ENCODE measurements around the gene PFN3. TPM values are rescaled to one million over a fixed set of nuclear protein-coding genes. Genes with fewer than 3 reads are reported as not detected.

Gene PFN3
- polyA plus RNA-seq, 1 of the 3 experiments (the other 2 are of a cell fraction), result not detected

- TF ChIP-seq, protein P1, sequence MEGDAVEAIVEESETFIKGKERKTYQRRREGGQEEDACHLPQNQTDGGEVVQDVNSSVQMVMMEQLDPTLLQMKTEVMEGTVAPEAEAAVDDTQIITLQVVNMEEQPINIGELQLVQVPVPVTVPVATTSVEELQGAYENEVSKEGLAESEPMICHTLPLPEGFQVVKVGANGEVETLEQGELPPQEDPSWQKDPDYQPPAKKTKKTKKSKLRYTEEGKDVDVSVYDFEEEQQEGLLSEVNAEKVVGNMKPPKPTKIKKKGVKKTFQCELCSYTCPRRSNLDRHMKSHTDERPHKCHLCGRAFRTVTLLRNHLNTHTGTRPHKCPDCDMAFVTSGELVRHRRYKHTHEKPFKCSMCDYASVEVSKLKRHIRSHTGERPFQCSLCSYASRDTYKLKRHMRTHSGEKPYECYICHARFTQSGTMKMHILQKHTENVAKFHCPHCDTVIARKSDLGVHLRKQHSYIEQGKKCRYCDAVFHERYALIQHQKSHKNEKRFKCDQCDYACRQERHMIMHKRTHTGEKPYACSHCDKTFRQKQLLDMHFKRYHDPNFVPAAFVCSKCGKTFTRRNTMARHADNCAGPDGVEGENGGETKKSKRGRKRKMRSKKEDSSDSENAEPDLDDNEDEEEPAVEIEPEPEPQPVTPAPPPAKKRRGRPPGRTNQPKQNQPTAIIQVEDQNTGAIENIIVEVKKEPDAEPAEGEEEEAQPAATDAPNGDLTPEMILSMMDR (IDR thresholded peaks at IDR 0.05), result no peak
- TF ChIP-seq GATA2 (CRISPR knock-in tag; IDR thresholded peaks at IDR 0.05) (no peak), CHD2 (IDR thresholded peaks at IDR 0.05; ENCODE audit: low read length, partially characterized antibody) (no peak), FOXJ3 (CRISPR knock-in tag; IDR thresholded peaks at IDR 0.05) (no peak)
Observed at GRCh38 chr5:177388521-177389052, 11.9 kb downstream of the PFN3 start (continued).

- no peaks in the 10 kb centered on the region for H3K9me3 ChIP-seq
- H3K27ac ChIP-seq (ENCODE audit: low read depth in 2 of 2, low read length in 1 of 2), result no peak overlapping the region
- no peaks in the 10 kb centered on the region for H3K9me2 ChIP-seq
- H3K79me2 ChIP-seq (ENCODE audit: insufficient read depth), result no peaks in the 10 kb centered on the region
- H3K36me3 ChIP-seq (replicated peaks in 1 of 2; ENCODE audit: control insufficient read depth in 1 of 2, insufficient read depth in 2 of 2, low read length in 1 of 2), result no peaks in the 10 kb centered on the region
- CTCF ChIA-PET, result interaction anchor here (0.8 to 14.2 kb wide), 8 partner anchors 9 to 115 kb away, joined by 3 to 318 read pairs (median 50); partner anchors contain the start of gene PRR7
- WGBS (ENCODE audit: low lambda C conversion rate), result 80% methylated on average over 9 of the region's 14 CpGs
- H3K9ac ChIP-seq, result no peak overlapping the region
- TF ChIP-seq FOXM1 (IDR thresholded peaks at IDR 0.05; ENCODE audit: low read depth) (no peak), RCOR1 (IDR thresholded peaks at IDR 0.05; ENCODE audit: low read length) (no peak)
- no peaks in the 10 kb centered on the region for H4K20me1 ChIP-seq (ENCODE audit: insufficient read depth)
- no peak overlapping the region for H3K4me3 ChIP-seq (ENCODE audit: low read depth in 2 of 2, low read length in 1 of 2)
- H3K4me1 ChIP-seq (ENCODE audit: control insufficient read depth in 1 of 2, insufficient read depth in 2 of 2, low read depth in 1 of 2, low read length in 1 of 2), result peaks cover 0 to 3% of the 10 kb centered on the region in 2 experiments; a peak in 1 of 4 replicates
- no peak for DNase-seq
- H2AFZ ChIP-seq (ENCODE audit: low read depth), result no peak overlapping the region
- no peak overlapping the region for H3K4me2 ChIP-seq
- peaks cover 5% of the 10 kb centered on the region for H3F3A ChIP-seq (replicated peaks; ENCODE audit: insufficient read depth)
- POLR2A ChIA-PET, result no interaction called here
- no peaks in the 10 kb centered on the region for H3K27me3 ChIP-seq (ENCODE audit: insufficient read depth)
Observed at GRCh38 chr5:177387405-177387804, 13.1 kb downstream of the PFN3 start.

DNA sequence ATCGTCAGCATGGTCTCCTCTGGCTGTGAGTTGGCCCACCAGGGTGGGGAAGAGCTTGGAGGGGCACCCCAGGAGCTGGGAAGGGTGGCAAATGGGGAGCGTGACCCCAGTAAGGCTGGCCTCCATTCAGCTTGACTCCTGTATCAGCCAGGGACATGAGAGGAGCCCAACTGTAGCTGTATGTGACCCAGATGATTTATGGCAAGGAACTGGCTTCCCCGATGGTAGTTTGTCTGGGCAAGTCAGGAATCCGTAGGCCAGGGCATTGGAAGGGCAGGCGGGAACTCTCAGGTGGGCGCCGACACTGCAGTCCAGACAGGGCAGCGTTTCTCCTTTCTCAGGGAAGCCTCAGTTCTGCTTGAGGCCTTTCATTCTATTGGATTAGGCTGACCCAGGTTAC lies 13.9 kb downstream of the PFN3 start:
- Histone ChIP-seq H3K4me1 (ENCODE audit: control insufficient read depth in 1 of 2, insufficient read depth in 2 of 2, low read depth in 1 of 2, low read length in 1 of 2) (peaks cover 0 to 3% of the 10 kb centered on the region in 2 experiments; a peak in 1 of 4 replicates), H3K27ac (ENCODE audit: low read depth in 2 of 2, low read length in 1 of 2) (no peak overlapping the region), H3K79me2 (ENCODE audit: insufficient read depth) (no peaks in the 10 kb centered on the region), H3K4me2 (no peak overlapping the region), H3K9me3 (no peaks in the 10 kb centered on the region), H3K9me2 (no peaks in the 10 kb centered on the region), H3K4me3 (ENCODE audit: low read depth in 2 of 2, low read length in 1 of 2) (no peak overlapping the region), H3K36me3 (replicated peaks in 1 of 2; ENCODE audit: control insufficient read depth in 1 of 2, insufficient read depth in 2 of 2, low read length in 1 of 2) (no peaks in the 10 kb centered on the region), H3K9ac (no peak overlapping the region), H3K27me3 (ENCODE audit: insufficient read depth) (no peaks in the 10 kb centered on the region), H4K20me1 (ENCODE audit: insufficient read depth) (no peaks in the 10 kb centered on the region), H3F3A (replicated peaks; ENCODE audit: insufficient read depth) (peaks cover 5% of the 10 kb centered on the region), H2AFZ (ENCODE audit: low read depth) (no peak overlapping the region)
- ChIA-PET POLR2A (no interaction called here), CTCF (interaction anchor here (1.0 to 14.2 kb wide), 6 partner anchors 16 to 116 kb away, joined by 3 to 209 read pairs (median 23); no protein-coding TSS in a partner anchor)
- TF ChIP-seq, protein P1 (IDR thresholded peaks at IDR 0.05), result no peak
- TF ChIP-seq YY1 (IDR thresholded peaks at IDR 0.05; ENCODE audit: low read depth), result no peak
- no peak for TF ChIP-seq GATA2 (CRISPR knock-in tag; IDR thresholded peaks at IDR 0.05)
- TF ChIP-seq, protein P2, sequence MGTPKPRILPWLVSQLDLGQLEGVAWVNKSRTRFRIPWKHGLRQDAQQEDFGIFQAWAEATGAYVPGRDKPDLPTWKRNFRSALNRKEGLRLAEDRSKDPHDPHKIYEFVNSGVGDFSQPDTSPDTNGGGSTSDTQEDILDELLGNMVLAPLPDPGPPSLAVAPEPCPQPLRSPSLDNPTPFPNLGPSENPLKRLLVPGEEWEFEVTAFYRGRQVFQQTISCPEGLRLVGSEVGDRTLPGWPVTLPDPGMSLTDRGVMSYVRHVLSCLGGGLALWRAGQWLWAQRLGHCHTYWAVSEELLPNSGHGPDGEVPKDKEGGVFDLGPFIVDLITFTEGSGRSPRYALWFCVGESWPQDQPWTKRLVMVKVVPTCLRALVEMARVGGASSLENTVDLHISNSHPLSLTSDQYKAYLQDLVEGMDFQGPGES (IDR thresholded peaks at IDR 0.05; ENCODE audit: low read depth, low read length), result no peak
- no peak for TF ChIP-seq FOSL2 (IDR thresholded peaks at IDR 0.05; ENCODE audit: borderline replicate concordance, low read depth)
- TF ChIP-seq EZH2phosphoT487 (IDR thresholded peaks at IDR 0.05; ENCODE audit: borderline replicate concordance, low read depth), result no peak
- no peak for TF ChIP-seq JUND (IDR thresholded peaks at IDR 0.05)
- WGBS (ENCODE audit: low lambda C conversion rate), result 68% methylated on average over 5 of the region's 8 CpGs
- DNase-seq, result no peak
